HepG2 (cell line): ENCODE results near the gene DLX1. TPM values are rescaled to one million over a fixed set of nuclear protein-coding genes. Genes with fewer than 3 reads are reported as not detected.
A peak's percentile ranks its signal among the peaks of the same experiment; 100 is the strongest.

ENCODE experiments used
- CBFB ChIP-seq: sonication (generic); formaldehyde crosslinking; IDR thresholded peaks from 2 replicates; pipeline ENCODE4 v1.4.0; 2020; ENCODE audit warnings: missing genetic modification reagents
- FOXJ3 ChIP-seq: sonication (generic); formaldehyde crosslinking; IDR thresholded peaks from 2 replicates; pipeline ENCODE4 v1.4.0; 2020; ENCODE audit warnings: missing genetic modification reagents, mild to moderate bottlenecking, borderline replicate concordance
- GTF2F1 ChIP-seq: fragments of 150-350 bp; IDR thresholded peaks from 2 replicates; pipeline ENCODE4 v1.6.1; 2014; ENCODE audit warnings: low read length
- MYNN ChIP-seq: sonication (generic); formaldehyde crosslinking; IDR thresholded peaks from 2 replicates; pipeline ENCODE4 v1.4.0; 2020; ENCODE audit warnings: mild to moderate bottlenecking, low read depth, missing genetic modification reagents
- RARG ChIP-seq: sonication (generic); formaldehyde crosslinking; IDR thresholded peaks from 2 replicates; pipeline ENCODE4 v1.4.0; 2020; ENCODE audit warnings: low read depth, mild to moderate bottlenecking, missing genetic modification reagents
- RBM22 ChIP-seq: fragments of 200-400 bp; formaldehyde crosslinking; optimal IDR thresholded peaks from 2 replicates; pipeline ENCODE3; 2017; ENCODE audit warnings: mild to moderate bottlenecking, low read length, moderate library complexity
- SOX13 ChIP-seq, 3 experiments: fragments of 450-650 bp in 1 of 3; sonication (generic) in 1 of 3; formaldehyde crosslinking in 1 of 3; IDR thresholded peaks in 2 of 3; conservative IDR thresholded peaks in 1 of 3; 2 replicates each; pipeline versions ENCODE4 v1.5.0 to v1.6.1; 2016 to 2020; ENCODE audit warnings: antibody characterized with exemption in 1 of 3, mild to moderate bottlenecking in 1 of 3, missing compliant biosample characterization in 1 of 3, missing genetic modification reagents in 1 of 3, moderate library complexity in 1 of 3
- XBP1 ChIP-seq: sonication (generic); formaldehyde crosslinking; IDR thresholded peaks from 2 replicates; pipeline ENCODE4 v1.5.0; 2020; ENCODE audit warnings: missing genetic modification reagents
- ZNF124 ChIP-seq: sonication (generic); formaldehyde crosslinking; IDR thresholded peaks from 2 replicates; pipeline ENCODE4 v1.4.0; 2020; ENCODE audit warnings: missing genetic modification reagents
- ZNF260 ChIP-seq: sonication (generic); formaldehyde crosslinking; IDR thresholded peaks from 2 replicates; pipeline ENCODE4 v1.4.0; 2020; ENCODE audit warnings: missing genetic modification reagents, low read depth, mild to moderate bottlenecking, borderline replicate concordance
- ZNF362 ChIP-seq: sonication (generic); formaldehyde crosslinking; IDR thresholded peaks from 2 replicates; pipeline ENCODE4 v1.4.0; 2020; ENCODE audit warnings: missing genetic modification reagents, mild to moderate bottlenecking, borderline replicate concordance
- ZNF407 ChIP-seq: sonication (generic); formaldehyde crosslinking; IDR thresholded peaks from one replicate; pipeline ENCODE4 v1.5.1; 2020; ENCODE audit warnings: mild to moderate bottlenecking, missing genetic modification reagents; ENCODE audit errors: not compliant biosample characterization
- ZNF468 ChIP-seq: sonication (generic); formaldehyde crosslinking; IDR thresholded peaks from 2 replicates; pipeline ENCODE4 v1.8.0; 2022; ENCODE audit warnings: mild to moderate bottlenecking, moderate library complexity, missing genetic modification reagents
- ZNF556 ChIP-seq: sonication (generic); formaldehyde crosslinking; IDR thresholded peaks from 2 replicates; pipeline ENCODE4 v1.4.0; 2020; ENCODE audit warnings: mild to moderate bottlenecking, missing genetic modification reagents, borderline replicate concordance
- ZNF766 ChIP-seq: sonication (generic); formaldehyde crosslinking; IDR thresholded peaks from 2 replicates; pipeline ENCODE4 v1.5.0; 2020; ENCODE audit warnings: missing genetic modification reagents, borderline replicate concordance
- ZNF850 ChIP-seq: sonication (generic); formaldehyde crosslinking; conservative IDR thresholded peaks from 2 replicates; pipeline ENCODE4 v1.9.0; 2021; ENCODE audit warnings: mild to moderate bottlenecking, missing genetic modification reagents
- polyA plus RNA-seq, 8 experiments: library from polyadenylated mRNA; depleted of rRNA in 3 of 8; stranded (reverse) in 7 of 8; unstranded in 1 of 8; fragments of >200 nt; fragmentation: Illumina TruSeq in 4 of 8; extraction: Trizol in 4 of 8; gene quantifications; 2 replicates each; pipeline versions ENCODE4 v1.2.1 to v1.2.3, GENCODE V29; 2011 to 2016; ENCODE audit warnings: low read depth in 4 of 8, missing spikeins in 1 of 8, mixed read lengths in 1 of 8; ENCODE audit not compliant: insufficient read depth in 1 of 8
- total RNA-seq, 5 experiments: library from RNA; depleted of rRNA; stranded (reverse); fragments of >200 nt; fragmentation: Illumina TruSeq; extraction: Trizol; gene quantifications; 2 replicates each; pipeline ENCODE4 v1.2.3, GENCODE V29; 2016; ENCODE audit warnings: low read depth in 1 of 5

Gene DLX1
- total and polyA plus RNA-seq, 2 of the 13 experiments (the other 11 are each of a cell fraction or from before 2014, with no cell fraction given): 0.18 to 0.86 TPM

GRCh38 chr2:172098650-172099471 lies 13.6 kb downstream of the DLX1 start (continued):
- no peak for TF ChIP-seq ZNF362 (CRISPR knock-in tag)
- no peak for TF ChIP-seq ZNF850
- no peak for TF ChIP-seq ZNF407 (CRISPR knock-in tag)
- no peak for TF ChIP-seq ZNF124
- no peak for TF ChIP-seq ZNF260 (CRISPR knock-in tag)
- no peak for TF ChIP-seq FOXJ3 (CRISPR knock-in tag)
- TF ChIP-seq MYNN (CRISPR knock-in tag): no peak
- no peak for TF ChIP-seq GTF2F1
- TF ChIP-seq ZNF468 (CRISPR knock-in tag): no peak
- no peak for TF ChIP-seq ZNF556
- TF ChIP-seq RARG: no peak
- no peak for TF ChIP-seq RBM22
- TF ChIP-seq ZNF766 (CRISPR knock-in tag): no peak
- 0 out of 2 replicates have a peak, but pooled peaks have one; percentile 17 for TF ChIP-seq CBFB (CRISPR knock-in tag)
- TF ChIP-seq SOX13 (IDR thresholded peaks at IDR 0.05): no peak
- TF ChIP-seq SOX13 (CRISPR knock-in tag; conservative IDR thresholded peaks at IDR 0.05 in 1 of 2, IDR thresholded peaks at IDR 0.05 in 1 of 2): peak in 1 of 2 experiments; percentile 35; a peak in 1 of 4 replicates
- no peak for TF ChIP-seq XBP1
